ENCODE results near the gene APBA2.

Gene APBA2

DNA sequence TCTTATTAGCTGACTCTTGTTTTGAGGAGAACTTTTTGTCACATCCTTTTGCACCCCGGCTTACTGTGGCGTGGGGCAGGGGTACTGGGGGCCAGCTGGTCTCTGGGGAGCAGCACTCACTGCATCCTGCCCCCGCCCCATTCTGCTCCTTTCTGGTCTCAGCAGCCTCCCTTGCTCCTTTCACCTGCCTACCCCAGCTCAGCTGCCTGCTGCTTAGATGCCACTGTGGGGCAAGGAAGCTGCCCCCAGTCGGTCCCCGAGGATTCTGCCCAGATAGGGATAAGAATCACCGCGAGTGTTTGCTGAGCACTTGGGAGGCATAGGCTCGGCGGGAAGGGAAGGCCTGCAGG is 32.0 kb downstream of the APBA2 start:
- no peak for DNase-seq

DNA sequence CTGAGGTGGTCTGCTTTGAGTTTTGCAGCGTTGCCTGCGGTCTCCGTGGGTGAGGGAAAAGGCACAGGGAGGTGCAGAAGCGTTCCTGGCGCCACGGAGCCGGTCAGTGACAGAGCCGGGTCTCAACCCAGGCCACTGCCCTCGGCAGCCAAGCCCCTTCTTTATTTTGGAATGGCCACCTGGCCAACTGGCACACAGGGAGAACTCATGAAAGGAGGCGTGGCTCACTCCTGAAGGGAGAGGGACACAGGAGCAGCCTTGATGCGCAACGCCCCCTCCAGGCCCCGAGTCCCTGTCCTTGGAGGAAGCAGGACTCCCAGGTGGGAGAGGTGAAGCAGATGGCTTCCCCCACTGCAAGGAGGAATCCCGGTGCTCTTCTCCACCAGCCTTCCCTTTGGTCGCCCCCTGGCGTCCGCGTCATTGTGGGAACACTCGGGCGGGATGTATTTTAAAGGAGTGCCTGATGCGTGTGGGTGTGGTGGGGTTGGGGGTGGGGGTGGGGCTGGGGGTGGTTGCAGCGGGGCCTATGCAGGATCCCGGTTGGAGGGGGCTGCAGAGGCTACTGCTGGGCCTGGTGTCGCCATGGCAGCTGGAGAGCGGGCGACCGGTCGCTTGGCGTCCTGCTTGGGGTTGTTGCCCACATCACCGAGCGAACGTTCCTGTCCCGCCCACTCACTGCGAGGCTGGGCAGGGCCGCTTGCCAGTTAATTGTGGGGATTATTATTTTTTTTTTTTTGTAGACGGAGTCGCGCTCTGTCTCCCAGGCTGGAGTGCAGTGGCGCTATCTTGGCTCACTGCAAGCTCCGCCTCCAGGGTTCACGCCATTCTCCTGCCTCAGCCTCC is 32.6 kb downstream of the APBA2 start:
- DNase-seq, result no peak

GRCh38 chr15:28919201-28919635 is 33.4 kb downstream of the APBA2 start:
- DNase-seq, result no peak

GRCh38 chr15:28919679-28920655 is 34.2 kb downstream of the APBA2 start:
- DNase-seq, result no peak

- DNase-seq, result no peak
Observed at GRCh38 chr15:28920781-28921331, 35.1 kb downstream of the APBA2 start.

GRCh38 chr15:28921336-28921735 is 35.6 kb downstream of the APBA2 start:
- no peak for DNase-seq

DNA sequence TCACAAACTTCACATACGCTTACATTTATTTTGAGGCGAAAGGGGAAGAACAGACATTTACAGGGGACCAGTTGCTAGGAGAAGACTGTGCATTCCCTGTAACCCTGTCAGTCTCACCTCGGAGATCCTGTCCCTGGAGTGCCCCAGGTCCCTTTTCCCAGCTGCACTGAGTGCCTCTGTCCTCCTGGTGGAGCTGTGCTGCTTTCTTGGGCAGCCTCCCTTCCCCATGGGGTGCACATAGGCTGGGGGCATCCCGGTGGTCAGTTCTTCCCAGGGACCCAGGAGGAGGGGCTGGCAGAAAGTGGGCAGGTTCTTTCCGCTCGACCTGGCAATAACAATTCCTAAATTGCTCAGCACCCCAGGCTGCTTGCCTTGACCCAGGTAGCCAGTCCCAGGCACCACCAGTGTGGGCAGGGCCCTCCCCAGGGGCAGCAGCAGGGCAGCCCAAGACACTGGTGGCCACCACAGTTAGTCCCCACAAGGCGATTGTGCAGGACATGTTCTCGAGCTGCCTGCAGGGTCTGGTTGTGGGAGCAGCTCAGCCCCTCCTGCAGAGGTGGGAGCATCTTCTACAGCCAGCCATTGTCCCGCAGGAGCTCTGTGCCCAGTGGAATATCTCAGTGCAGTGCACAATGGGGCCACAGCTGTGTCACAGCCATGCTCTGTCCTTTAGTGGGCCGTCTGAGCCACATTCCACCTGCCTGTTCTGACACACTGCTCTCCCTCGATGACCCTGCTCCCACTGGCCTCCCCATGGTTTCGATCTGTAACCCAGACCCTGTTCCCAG is 36.3 kb downstream of the APBA2 start:
- no peak for DNase-seq

DNA sequence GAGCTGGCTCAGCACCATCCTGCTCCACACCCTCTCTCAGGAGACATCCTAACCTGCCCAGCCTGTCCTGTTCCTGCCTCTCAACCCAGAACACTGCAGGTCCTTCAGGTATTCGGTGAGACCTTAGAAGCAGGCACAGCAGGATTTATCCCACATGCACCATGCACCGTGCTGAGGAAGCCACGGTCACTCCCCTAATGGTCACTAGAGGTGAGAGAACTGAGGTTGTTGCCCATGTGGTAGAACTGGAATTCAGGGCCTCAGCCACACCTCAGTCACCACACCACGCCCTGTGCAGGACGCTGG is 36.9 kb downstream of the APBA2 start:
- DNase-seq, result no peak

DNA sequence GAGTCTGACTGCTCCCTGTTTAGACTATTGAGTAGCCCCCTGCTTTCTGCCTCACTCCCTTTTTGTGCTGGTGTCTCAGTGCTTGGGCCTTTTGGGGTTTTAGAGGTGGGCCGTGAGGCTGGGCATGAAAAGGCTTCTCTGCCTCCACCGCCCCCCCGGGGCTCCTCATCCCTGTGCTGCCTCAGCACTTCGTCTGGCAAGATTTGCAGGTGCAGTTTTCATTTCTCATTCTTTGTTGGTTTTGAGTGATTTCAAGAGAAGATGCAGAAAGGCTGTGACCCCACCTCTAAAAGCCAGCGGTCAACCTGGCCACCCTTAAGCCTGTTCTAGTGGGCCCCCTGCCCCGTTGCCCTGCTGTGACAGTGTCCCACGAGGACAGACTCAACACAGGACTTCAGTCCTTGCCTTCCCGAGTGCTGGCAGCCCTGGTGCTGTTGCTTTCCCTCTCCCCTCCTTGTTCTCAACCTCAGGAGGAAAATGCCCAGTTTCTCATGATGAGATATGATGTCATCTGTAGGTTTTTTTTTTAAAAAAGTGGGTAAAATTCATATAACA is 38.0 kb downstream of the APBA2 start:
- DNase-seq, result no peak

- DNase-seq, result no peak
Observed at GRCh38 chr15:28927043-28927442, 41.3 kb downstream of the APBA2 start.

DNA sequence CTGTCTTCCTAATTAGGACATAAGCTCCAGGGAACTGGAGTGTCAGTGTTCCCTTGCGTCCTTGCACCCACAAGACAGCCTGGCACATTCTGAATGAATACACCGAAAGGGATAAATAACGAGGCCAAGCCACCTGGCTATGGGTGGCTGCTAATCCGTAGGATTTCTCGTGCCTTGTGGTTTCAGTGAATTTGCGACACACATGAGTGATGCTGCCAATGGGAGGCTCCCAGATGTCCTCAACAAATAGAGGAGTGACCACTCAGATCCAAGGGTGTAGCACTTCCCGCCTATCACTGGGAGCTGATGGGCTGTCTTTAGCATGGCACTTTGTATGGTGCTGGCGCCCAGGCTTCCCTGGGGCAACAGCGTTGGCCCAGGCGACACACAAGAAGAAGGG is 43.4 kb downstream of the APBA2 start:
- DNase-seq, result no peak

GRCh38 chr15:28930011-28930410 is 44.2 kb downstream of the APBA2 start:
- DNase-seq, result no peak

DNA sequence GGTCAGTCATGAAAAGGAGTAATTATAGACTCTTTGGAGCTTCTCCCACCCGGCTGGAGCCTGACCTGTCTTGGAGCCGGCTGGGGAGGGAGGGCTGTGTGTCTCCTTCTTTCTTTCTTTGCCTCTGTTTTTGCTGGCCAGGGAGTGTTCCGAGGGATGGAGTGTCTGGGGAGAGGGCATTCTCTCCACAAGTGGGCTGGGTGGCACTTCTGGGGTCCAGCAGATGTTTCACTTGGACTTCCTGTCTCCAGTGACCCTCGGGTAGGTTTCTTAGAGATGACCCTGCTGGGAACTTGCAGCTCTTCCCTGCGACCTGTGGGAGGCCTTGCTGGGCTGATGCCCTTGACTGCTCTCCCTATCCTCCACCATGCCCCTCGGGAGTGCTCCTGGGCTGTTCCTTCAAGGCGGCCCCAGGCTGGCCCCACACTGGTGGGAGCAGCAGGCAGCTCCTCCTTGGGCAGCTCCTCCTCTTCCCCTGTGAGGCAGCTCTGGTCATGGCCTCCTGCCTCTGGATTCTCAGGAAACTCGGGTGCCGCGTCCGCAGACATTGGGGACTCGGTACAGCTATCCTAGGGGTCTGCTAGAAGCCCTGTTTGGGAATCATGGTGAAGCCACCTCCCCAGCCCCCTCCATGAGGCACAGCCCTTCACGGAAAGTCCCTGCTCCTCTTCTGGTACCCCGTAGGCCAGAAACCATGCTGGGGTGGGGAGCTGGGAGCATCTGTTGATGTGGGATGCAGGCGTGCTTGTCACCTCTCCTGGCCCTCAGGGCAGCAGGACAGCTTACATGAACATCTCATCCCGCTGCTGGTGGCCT is 44.9 kb downstream of the APBA2 start:
- no peak for DNase-seq

GRCh38 chr15:28931828-28932227 is 46.1 kb downstream of the APBA2 start:
- no peak for DNase-seq

- DNase-seq, result no peak
Observed at GRCh38 chr15:28932361-28932760, 46.6 kb downstream of the APBA2 start.

DNA sequence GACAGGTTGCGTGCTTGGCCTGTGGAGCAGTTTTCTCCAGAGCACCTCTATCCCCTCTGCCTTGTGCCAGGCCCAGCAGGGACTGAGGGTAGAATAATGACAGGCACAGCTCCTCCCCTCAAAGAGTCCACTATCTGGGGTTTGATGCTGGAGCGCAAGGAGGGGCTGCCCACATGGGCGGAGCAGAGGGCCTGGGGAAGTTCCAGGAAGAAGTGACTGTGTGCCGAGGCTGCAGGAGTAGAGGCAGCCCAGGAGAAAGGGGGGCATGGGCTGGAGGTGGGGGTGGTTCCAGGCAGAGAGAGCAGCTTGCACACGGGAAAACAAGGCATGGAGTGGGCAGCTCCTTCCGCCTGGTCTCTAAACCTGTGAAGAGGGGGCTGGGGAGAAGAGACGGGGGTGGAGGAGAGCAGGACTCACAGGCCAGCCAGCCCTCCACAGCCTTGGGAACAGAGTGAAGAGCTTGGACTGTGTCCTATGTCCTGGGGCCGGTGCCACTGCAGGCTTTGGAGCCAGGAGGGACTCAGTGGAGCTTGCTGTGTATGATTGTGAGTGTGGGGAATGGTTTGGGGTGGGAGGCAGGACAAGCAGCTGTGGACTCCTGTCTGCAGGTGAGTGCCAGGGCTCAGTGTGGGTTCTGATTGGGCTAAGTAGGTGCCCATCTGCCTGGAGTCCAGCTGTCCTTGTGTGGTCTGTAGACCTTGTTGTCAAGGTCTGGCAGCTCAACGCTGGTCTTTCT is 48.1 kb downstream of the APBA2 start:
- DNase-seq, result no peak

DNA sequence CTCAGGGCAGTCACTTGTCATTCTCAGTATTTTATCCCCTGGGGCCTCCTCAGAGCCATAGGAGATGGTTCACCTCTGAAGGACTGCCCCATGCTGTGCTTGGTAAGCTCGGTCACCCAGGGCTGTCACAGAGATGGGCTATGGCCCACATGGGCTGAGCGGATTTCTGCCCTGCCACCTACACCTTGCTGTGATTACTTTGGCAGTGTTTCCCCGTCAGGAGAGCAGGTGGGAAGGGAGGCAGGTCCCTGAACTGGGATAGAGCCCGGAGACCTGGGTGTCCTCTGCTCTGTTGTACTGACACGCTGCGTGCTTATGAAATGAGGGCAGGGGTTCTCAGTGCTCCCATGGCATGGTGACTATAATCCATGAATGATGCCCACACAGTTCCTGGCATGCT is 48.9 kb downstream of the APBA2 start:
- DNase-seq, result no peak

DNA sequence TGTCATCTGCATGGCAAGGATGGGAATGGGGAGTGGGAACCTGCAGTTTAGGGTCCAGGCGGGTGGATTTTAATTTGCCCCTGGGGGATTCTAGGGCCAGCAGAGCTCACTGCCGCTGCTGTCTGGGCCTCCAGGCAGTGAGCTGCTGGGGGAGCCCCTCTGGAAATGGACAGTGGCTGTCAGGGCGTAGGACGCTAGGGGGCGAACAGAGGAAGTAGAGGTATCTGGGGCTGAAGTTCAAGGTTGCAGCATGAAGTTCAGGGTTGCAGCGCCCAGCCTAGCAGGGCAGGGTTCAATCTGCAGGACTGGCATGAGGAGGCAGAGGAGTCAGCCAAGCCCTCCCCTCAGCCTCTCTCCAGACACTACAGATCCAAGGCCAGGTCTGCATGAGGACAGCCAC is 49.5 kb downstream of the APBA2 start:
- no peak for DNase-seq

DNA sequence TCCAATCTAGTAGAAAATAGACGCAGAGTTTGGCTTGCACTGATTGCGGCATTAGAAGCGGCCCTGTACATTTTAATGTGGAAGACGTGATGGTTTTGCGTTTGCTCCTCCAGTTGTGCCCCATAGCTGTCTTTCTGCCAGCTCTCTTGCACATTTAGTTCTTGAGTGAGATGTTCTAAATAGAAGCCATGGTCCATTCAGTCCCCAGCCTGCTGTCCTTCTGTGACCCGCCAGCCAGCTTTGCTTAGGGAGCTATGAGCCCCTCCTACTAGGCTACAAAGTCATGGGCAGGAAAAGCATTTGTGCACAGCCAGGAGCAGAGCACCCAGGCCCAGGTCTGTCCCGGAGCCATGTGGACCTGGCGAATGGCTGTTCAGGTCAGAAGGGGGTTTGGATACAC is 50.3 kb downstream of the APBA2 start:
- DNase-seq, result no peak

DNA sequence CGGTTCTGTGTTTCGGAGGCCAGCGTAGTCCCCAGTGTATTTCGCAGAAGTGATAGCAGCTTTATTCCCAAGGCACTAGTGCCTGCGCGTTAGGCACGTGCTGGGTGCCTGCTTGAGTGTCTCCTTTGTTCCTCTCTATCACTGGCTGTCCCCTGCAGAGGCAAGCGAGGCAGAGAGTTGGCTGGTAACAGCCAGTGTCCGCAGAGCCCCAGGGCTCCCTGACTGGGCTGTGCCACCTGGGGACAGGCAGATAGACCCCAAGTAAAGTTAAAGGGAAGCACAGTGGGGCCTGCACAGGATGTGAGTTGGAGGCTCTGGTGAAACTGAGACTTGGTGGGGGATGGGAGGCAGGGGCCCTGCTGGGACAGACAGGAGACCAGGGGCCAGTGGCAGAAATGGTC is 50.7 kb downstream of the APBA2 start:
- no peak for DNase-seq

GRCh38 chr15:28937271-28937670 is 51.5 kb downstream of the APBA2 start:
- no peak for DNase-seq
